NCI-H510A treated with DMSO at 0.1 percent for 48 hours (cell line): Measurements from ENCODE around the gene FNDC1.
"Not testable (repeated sequence)": the region's sequence is repeated elsewhere in the genome, so short reads cannot be mapped to it uniquely, and the experiment has no call there.

Experiments
- DNase-seq: peaks from one replicate; lab custom pipeline; 2025; lab: John Stamatoyannopoulos, UW

Gene FNDC1

GRCh38 chr6:159169193-159169555 lies at the start of gene FNDC1:
FNDC1 (plus strand) TSS chr6:159169400; CDS start chr6:159169597, 197 bp downstream.
- no peak for DNase-seq

GRCh38 chr6:159119791-159120190 lies 49.4 kb upstream of the FNDC1 start:
- DNase-seq, result no peak

GRCh38 chr6:159121486-159121885 lies 47.7 kb upstream of the FNDC1 start:
- no peak for DNase-seq

- no peak for DNase-seq
These were observed 46.7 kb upstream of the FNDC1 start for GRCh38 chr6:159122453-159122852.

- DNase-seq, result not testable (repeated sequence)
These were observed 45.4 kb upstream of the FNDC1 start for GRCh38 chr6:159123831-159124230.

- no peak for DNase-seq
These were observed 44.1 kb upstream of the FNDC1 start for GRCh38 chr6:159125014-159125609.

- DNase-seq, result no peak
These were observed 43.2 kb upstream of the FNDC1 start for GRCh38 chr6:159125951-159126352.

- no peak for DNase-seq
These were observed 42.6 kb upstream of the FNDC1 start for GRCh38 chr6:159126590-159126989.

GRCh38 chr6:159127701-159128100 lies 41.5 kb upstream of the FNDC1 start:
- no peak for DNase-seq

GRCh38 chr6:159128978-159129377 lies 40.2 kb upstream of the FNDC1 start:
- DNase-seq, result no peak

- DNase-seq, result no peak
These were observed 38.4 kb upstream of the FNDC1 start for GRCh38 chr6:159130846-159131245.

- no peak for DNase-seq
These were observed 37.5 kb upstream of the FNDC1 start for GRCh38 chr6:159131709-159132108.

GRCh38 chr6:159132664-159133063 lies 36.5 kb upstream of the FNDC1 start:
- no peak for DNase-seq

- DNase-seq, result peak; percentile 53
These were observed 34.4 kb upstream of the FNDC1 start for GRCh38 chr6:159134701-159135364.

GRCh38 chr6:159137676-159138075 lies 31.5 kb upstream of the FNDC1 start:
- DNase-seq, result no peak

- no peak for DNase-seq
These were observed 26.7 kb upstream of the FNDC1 start for GRCh38 chr6:159142531-159142930.

- DNase-seq, result no peak
These were observed 20.6 kb upstream of the FNDC1 start for GRCh38 chr6:159148641-159149040.

- DNase-seq, result no peak
These were observed 19.6 kb upstream of the FNDC1 start for GRCh38 chr6:159149641-159150040.

- DNase-seq, result peak; percentile 2
These were observed 17.8 kb upstream of the FNDC1 start for GRCh38 chr6:159151266-159151855.

- no peak for DNase-seq
These were observed 17.2 kb upstream of the FNDC1 start for GRCh38 chr6:159152041-159152440.

GRCh38 chr6:159152782-159153181 lies 16.4 kb upstream of the FNDC1 start:
- no peak for DNase-seq

GRCh38 chr6:159155679-159156078 lies 13.5 kb upstream of the FNDC1 start:
- DNase-seq, result no peak

GRCh38 chr6:159156089-159156488 lies 13.1 kb upstream of the FNDC1 start:
- DNase-seq, result no peak

GRCh38 chr6:159157431-159157830 lies 11.8 kb upstream of the FNDC1 start:
- no peak for DNase-seq
